HG03432 (cell line): Measurements from ENCODE around the gene ZSCAN22.
A peak's percentile ranks its signal among the peaks of the same experiment; 100 is the strongest.
"Not testable (repeated sequence)": the region's sequence is repeated elsewhere in the genome, so short reads cannot be mapped to it uniquely, and the experiment has no call there.

Source experiments
- ATAC-seq: cut with Tn5 transposase; IDR thresholded peaks from one replicate; pipeline ENCODE4 v1.9.1; 2021; ENCODE audit warnings: mild to moderate bottlenecking, moderate library complexity; ENCODE audit not compliant: unreplicated experiment

ZSCAN22 gene

DNA sequence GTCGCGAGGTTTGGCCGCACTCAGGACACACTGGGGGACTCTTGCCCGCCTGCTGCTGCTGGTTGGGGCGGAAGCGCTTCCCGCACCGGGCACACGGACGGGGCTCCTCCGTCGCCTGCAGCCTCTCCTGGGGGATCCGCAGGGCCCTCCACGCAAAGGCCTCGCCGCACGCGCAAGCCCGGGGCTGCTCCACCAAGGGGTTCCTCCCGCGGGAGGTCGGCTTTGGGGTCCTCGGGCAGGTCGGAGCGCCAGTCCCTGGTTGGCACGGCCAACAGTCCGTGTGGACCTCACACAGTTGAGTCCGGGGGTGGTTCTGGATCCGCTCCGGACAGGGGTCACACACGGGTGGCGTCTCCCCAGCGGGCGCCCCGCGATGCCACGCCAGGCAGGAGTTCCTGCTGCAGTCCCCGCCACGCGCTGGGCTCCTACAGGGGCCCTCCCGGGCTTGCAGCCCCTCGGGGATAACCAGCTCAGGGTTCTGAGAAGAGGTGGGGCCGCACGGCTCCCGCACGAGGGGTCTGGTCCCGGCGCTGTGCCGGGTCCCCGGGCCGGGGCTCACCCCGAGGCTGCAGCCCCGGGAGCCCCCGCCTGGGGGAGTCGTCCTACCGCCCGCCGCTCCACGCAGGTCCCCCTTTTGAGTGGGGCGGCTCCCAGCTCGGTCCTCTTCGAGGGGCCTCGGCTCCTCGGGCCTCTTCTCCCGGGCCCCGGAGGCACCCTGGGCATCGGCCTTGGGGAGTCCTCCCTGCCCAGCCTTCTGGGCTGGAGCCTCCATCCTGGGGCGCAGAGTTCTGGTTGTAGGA is 42.0 kb downstream of the ZSCAN22 start:
- no peak for ATAC-seq

DNA sequence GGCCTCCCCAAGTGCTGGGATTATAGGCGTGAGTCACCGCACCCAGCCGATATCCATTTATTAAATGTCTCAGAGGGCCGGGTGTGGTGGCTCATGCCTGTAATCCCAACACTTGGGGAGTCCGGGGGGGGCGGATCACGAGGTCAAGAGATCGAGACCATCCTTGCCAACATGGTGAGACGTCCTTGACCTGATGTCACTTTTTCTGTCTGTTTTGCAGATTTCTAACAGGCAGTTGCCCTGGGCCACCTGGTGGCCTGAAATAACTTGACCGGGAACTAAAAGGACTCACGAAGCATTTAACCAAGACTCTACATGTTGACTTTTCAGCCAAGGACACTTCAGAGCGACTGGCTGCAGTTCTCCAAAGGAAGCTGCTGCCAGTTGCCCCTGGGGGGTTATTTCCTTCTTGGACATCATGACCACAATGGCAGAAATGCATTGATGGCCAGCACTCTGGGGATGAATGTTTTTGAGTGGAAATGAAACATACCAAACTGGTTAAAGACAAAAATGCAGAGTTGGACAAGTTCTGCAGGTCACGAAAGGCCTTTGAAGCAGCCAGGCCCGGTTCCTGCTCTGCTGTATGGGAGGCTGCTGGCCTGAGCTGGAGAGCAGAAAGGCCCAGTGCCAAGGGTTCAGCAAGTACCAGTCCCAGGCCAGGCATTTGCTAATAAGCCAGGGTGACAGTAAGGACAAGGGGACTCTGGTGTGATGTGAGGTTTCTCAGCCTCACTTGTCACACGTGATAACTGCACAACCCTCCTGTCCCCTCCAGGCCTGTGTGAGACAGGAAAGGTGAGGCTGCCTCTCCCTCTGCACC is 45.7 kb downstream of the ZSCAN22 start:
- ATAC-seq, result no peak

DNA sequence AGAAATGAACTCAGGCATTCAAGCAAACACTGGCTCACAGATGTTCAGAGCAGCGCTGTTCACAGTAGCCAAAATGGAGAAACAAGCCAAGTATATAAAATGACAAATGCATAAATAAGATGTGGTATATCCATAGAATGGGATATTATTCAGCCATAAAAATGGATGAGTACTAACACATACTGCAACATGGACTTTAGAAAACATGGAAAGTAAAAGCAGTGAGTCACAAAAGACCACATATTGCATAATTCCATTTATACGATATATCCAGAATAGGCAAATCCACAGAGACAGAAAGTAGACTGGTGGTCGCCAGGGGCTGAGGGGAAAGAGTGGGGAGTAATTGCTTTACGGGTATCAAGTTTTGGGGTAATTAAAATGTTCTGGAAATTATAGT is 47.4 kb downstream of the ZSCAN22 start:
- no peak for ATAC-seq

DNA sequence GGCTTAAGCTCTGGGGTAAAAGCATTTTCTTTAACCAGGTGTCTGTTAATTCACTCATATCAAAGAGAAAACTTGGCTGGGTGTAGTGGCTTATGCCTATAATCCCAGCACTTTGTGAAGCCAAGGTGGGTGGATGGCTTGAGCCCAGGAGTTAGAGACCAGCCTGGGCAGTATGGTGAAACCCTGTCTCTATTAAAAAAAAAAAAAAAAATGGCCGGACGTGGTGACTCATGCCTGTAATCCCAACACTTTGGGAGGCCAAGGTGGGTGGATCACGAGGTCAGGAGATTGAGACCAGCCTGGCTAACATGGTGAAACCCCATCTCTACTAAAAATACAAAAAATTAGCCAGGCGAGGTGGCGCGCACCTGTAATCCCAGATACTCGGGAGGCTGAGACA is 49.9 kb downstream of the ZSCAN22 start:
- not testable (repeated sequence) for ATAC-seq

DNA sequence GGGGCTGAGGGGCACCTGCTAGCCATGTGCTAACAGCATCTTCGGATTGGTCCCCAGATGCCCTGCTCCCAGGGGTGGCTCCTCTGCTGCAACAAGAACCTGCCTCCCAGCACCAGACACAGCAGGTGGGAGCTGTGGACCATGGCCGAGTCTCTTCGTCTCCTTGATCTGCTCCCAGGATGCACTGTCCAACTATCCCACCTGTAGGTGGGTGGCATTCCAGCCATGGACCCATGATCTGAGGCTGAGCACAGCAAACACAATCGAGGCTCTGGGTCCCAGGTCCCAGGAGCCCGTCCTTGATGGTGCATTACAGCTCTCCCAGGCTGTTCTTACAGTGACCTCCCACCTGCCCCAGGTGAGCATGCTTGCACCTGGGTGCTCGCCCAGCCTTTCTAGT is 52.5 kb downstream of the ZSCAN22 start:
- no peak for ATAC-seq

DNA sequence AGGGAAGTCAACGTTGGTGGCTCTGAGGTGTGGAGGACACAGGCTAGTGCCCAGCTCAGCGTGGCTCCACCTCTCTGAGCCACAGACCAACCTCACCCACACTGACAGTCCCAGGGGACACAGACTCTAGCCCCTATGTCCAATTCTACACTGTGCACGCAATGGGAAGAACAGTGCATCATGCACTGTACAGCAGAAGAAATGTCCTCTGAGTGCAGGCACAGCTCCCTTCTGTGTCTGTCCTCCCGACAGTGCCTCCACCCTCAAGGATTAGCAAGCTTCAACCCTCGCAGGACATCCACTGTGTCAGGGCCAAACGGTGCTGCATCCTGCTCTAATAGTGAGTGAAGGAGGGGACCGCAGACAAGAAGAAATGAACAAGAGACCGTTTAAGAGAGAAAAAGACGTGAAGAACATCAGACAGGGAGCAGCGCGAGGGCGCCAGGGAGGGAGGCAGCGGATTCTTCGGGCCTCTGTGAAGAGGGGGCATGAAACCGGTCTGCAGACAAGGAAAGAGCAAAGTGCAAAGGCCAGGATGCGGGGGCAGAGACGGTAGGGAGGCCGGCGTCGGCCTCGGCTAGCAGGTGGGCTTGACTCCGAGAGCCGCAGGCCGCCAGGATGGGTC is 53.4 kb downstream of the ZSCAN22 start:
- ATAC-seq, result no peak

DNA sequence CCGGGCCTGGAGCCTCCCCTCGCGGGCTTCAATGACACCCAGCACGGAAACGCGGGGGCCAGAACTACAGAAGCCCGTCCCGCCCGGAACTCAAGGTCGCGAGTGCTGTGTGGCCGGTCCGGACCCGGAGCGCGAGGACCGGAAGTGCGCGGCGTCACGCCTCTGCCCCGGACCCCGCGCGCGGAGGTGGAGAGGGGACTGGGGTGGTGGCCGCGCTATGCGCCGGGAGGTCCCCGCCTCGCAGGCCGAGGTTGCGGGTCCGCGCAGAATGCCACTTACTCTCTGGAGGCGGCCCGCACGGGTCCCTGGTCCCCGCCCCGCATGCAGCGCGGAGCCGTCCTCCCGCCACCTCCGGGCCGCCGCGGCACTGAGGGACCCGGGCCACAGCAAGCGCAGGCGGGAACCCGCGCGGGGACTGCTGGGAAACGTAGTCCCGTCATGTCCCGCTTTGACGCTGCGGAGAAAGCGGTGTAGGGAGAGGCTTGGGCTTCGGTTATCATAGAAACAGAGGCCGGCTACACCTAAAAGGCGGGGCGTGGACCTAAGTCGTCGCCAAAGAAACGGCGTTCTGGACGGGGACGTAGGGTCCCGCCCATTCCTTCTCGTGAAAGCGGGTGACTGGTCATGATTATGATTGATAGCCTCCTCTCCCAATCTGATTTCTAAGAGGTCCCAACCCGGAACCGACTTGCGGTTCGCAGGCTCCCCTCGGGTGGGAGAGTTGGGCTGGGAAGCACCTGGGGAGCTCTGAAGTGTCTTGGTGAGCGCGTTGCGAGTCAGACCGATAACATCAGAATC is 54.1 kb downstream of the ZSCAN22 start, which contains the start of gene ZNF837:
TSS of gene ZNF837 (minus strand) at position 369 of the 798 bp plus-strand sequence. CDS start 11,698 bp downstream, outside the sequence.
- peak; percentile 81 for ATAC-seq

DNA sequence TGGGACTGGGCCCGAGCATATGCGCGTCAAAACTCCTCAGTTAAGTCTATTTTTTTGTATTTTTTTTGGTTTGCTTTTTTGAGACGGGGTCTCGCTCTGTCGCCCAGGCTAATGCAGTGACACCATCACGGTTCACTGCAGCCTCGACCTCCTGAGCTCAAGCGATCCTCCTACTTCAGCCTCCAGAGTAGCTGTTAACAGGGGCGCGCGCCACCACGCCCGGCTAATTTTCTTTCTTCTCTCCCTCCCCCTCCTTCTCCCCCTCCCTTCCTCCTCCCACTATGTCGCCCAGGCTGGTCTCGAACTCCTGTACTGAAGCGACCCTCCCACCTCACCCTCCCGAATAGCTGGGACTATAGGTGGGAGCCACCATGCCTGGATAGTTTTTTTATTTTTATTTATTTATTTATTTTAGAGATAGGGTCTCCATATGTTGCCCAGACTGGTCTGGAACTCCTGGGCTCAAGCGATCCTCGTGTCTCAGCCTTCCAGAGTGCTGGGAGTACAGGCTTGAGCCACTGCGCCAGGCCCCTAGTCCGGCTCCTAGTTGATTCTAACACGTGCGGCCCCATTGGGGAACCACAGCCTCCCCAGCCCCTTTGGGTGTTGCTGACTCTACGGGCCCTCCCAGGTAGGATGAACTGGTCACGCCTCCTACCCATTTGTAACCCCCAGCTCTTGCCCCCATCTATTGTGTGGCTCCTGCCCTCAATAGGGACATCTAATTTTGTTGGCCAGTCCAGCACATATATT is 54.8 kb downstream of the ZSCAN22 start:
- ATAC-seq, result no peak

DNA sequence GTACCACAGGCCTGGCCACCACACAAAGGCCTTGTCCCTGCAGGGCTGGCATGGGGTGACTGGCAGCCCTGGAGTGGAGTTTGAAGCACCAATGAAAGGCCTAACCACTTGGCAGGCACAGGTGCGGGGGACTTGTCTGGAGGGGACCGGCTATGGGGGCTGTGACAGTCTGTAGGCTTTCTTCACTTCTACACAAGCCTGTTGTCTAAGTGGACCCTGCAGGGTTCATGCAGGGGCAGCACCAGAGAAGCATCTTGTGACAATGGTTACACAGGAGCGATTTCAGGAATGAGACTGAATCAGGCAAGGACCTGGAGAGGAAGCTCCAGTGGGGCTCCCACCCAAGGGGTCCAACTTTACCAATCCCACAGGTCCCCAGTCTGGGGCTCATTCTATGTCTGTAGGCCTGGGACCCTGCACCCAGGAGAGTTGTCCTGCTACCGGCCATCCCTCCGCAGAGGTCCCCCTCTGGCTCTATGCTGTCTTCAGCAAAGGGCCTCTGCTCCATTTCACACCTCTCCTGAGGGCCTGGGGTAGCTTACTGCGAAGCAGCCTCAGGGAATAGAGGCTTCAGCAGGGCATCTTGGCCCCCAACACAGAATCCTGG is 56.3 kb downstream of the ZSCAN22 start:
- no peak for ATAC-seq

DNA sequence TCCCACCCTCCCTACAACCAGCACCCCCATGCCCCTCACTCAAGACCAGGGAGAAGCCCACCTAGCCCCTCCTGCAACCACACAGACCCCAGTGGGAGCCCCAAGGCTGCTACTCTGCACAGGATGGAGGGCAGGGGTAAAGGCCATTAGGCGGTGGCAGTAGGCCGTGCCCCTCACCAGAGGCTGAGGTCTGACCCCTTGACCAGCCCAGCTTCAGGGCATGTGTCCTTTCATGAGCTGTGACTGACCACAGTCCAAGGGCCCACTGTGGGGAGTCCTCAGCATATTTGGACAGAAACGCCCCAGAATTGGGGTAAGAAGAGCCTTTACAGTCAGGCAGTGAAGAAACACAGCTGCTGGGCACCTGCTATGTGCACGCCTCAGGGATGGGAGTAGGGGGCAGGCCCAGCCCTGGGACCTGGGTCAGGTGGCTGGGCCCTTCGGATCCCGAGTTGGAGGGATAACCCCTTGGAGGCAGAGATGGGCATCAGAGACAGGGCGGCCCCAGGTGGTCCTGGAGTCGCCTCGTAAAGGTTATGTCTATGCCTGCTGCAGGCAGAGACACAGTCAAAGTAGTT is 58.6 kb downstream of the ZSCAN22 start:
- no peak for ATAC-seq

DNA sequence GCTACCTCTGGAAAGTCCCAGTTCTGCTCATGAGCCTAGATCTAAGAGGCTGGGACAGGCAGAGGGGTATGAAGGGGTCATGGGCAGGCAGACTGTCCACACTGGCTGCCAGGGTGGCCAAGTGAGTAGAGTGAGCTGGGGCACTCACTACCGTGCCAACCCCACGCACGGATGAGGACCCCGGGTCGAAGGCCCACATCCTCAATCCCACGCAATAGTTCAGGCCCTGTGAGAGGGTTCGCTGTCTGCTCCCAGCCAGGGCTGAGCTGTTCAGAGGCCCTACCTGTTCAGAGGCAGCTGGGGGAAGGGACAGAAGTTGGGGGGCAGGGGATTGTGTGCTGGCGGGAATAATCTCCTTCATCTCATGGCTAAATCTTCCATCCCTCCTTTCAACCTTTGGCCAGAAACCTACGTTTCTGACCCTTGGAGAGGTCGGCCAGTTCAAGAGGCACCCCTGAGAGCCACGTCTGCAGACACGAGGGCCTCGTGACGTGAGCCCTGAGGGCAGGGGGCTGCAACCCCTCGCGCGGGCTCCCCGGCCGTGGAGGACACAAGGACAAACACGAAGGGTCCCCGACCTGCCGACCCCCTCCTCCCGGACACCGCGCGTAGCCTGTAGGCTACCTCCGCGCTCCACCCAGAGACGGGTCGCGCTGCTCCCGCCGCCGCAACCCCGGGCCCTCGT is 59.2 kb downstream of the ZSCAN22 start:
- peak; percentile 14 for ATAC-seq

DNA sequence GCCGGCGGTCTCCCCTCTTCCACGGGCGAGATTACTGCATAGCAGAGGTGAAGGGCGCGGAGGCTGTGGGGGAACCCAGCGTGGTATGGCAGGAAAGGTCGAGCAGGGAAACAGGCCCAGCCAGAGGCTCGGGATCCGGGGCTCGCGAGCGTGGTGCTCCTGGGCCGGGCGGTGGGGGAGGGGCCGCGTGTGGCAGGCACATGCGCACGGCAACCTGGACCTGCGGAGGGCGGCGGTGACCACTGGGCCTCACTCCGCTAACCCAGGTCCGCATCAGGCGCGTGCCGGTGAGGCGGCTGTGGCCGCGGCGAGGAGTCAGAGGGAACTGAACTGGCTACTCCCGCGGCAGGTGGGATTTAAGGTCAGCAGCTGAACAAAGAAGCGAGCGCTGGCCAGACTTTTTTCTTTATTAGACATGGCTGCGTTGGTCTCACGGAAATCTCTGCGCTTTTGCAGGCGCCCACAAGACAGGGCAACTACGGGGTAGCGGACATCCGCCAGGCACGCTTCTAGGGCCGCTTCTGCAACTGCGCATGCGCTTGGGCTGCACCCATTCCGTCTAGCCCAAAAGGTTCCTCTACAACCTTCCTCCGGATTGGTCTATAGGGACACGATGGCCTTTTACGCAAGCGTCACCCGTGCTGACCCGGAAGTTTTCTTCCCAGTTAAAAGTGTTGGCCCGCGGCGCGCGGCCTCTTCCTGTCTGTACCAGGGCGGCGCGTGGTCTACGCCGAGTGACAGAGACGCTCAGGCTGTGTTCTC is 60.0 kb downstream of the ZSCAN22 start, which contains the start of gene RPS5:
TSS of gene RPS5 (plus strand) at position 694 of the 762 bp plus-strand sequence. CDS start 869 bp downstream, outside the sequence.
- ATAC-seq, result peak; percentile 83

DNA sequence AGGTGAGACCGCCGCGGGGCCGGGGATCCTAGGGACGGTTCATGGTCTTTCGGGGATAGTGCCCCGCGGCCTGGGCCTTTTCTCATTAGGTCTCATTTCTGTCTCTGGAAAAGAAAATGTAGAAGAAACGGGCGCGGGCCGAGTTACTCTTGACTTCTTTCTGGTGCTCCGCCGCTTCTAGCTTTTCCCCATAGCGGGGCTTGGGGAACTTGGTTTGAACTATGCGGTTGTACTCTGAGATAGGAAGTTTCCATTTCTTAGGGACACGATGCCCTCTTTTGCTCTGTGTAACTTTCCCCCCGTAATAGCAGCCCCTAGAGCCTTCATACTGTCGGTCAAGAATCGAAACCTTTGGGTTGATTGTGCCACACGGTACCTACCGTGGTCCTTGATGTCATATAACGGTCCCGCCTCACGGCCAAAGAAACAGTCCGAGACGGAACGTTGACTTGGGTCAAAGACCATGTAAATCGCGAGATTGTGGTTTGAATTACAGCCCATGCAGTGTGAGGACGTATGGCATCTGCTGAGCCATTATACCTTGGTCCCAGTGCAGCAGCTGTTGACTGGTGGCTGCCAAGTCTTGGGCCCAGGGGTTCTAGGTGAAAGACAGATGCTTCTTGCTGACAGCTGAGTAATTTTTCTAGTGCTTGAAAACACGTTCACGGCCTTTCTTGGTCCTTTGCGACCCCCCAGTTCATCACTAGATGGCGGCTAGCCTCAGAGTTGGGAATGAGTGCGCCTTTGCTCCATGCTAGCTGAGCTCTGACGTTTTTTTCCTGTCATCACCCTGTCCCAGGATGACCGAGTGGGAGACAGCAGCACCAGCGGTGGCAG is 60.8 kb downstream of the ZSCAN22 start:
- ATAC-seq, result no peak

DNA sequence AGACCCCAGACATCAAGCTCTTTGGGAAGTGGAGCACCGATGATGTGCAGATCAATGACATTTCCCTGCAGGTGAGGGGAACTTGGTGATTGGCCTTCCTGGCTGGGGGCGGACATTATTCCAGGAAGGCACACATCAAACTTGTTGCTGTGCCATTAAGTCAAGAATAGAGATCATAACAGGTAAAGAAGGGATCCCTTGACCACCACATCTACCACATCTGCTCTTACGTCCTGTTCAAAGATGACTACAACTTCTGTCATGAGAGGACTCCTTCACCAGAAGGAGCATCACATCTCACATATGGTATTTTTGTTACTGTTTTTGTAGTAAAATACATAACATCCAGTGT is 61.4 kb downstream of the ZSCAN22 start:
- no peak for ATAC-seq
